Measurements from ENCODE around the gene SAMD1.

DNA sequence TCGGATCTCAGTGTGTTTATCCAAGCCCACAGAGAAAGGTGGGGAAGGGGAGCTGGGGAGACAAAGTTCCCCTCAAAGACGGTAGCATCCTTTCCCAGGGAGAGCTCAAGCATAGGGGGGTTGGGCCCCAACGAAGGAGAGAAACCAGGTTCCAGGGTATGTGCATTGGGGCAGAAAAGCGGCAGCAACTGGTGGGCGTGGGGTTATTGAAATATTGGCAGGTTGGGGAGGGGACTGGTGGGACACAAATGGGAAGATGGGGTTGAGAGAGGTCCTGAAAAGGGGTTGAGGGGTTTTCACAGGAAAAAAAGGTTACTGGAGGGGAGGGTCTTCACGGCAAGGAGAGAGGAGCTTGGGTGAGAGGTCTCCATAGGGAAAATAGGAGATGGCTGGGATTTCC lies 44.8 kb upstream of the SAMD1 start:
- TF ChIP-seq POLR2AphosphoS5 (IDR thresholded peaks at IDR 0.05; ENCODE audit: low read depth, low read length) (no peak), POLR2A (IDR thresholded peaks at IDR 0.05; ENCODE audit: low read depth, low read length) (no peak)

All from GM12891 (cell line).